HG03025 (cell line): ENCODE results near the gene MIEF1.

Experiments
- ATAC-seq: cut with Tn5 transposase; IDR thresholded peaks from one replicate; pipeline ENCODE4 v1.9.1; 2021; ENCODE audit warnings: mild to moderate bottlenecking, moderate library complexity; ENCODE audit not compliant: unreplicated experiment, low FRiP score

MIEF1 gene

DNA sequence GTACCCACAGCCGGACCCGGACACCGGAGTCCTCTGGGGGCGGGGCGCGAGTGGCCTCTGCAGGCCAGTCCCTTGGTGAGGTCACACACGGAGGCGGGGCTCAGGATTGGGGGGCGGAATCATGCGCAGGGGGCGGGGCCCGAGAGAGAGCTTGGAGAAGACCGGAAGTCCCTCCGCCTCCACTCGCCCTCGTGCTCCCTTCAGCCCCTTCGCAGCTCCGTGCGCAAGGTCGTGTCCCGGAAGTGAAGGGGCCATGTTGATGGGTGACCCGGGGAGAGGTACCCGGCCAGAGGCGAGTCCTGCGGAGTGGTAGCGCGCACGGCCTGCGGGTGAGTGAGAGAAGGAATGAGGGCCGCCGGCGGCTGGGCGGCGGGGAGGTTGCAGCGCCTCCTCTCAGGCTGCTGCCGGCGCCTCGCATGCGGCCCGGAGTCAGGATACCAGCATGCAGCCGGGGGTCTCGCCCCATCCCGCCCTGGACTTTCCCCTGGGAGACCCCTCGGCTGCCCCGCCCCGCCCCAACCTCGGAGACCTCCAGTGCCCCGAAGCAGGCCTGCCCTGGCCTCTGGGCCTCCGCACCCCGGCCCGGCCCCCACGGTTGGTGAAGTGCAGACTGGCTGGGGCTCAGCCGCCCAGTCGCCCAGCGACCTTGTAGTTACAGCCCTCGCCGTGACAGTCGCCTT, at the start of gene MIEF1:
Gene MIEF1, plus strand, starts transcription at position 182 of the 680 bp plus-strand sequence. CDS start 9,005 bp downstream, outside the sequence.
- ATAC-seq = peak; percentile 75

DNA sequence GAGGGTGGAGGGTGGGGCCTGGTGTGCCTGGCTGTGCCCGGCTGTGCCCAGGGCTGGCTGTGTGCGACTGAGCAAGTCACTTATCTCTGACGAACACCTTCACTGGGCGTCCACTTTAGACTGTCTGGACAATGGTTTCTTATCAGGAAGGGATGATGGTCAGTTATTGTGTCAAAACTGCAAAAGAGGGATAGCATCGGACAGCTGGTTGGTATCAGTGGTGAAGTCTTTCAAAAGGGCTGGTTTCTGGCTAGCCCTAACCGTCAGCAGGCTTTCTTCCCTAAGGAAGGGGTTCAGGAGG, 49.4 kb upstream of the MIEF1 start:
- no peak for ATAC-seq

DNA sequence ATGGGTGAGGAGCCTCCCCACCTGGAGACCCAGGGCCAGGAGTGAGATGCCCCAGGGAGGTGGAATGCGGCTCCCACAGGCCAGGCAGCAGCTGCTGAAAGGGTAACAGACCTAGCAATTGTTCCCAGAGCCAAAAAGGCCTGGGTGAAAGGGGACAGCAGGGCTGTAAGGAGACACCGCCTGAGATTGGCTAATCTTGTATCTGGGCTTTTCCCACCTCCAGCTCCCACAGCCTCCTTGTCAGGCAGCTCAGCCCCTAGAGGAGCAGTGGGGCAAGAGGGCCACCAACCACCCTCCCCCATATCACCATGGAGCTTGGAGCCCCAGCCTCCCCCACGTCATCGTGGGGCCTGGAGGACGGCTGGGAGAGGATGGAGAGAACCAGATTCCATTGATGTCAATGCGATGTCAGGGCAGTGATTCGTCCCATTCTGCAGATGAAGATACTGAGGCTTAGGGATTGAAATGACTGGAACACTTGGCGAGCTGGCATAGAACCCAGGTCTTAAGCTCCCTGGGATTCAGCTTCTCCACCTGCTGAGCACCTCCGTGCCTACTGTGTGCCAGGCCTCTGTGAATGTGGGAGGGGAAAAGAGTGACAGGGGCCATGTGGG, 48.2 kb upstream of the MIEF1 start:
- ATAC-seq = no peak

DNA sequence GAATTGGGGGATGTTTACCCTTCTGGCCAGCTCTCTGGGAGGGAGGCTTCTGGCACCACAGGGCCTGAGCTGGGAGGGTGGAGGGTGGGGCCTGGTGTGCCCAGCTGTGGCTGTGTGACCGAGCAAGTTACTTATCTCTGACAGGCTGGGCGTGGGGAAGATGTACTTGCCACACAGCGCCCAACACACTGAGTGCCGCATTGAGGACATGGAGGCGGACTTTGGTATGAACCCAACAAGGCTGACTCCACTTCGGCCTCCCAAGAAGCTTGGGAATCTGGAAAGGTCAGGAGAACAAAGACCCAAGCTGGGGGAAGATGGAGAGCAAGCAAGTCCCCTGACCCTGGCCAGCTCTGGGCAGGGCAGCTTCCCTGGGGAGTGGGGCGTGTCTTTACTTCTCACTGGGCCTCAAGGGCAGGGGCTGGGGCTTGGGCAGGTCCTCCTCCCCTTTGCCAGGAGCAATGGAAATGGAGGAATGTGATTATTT, 47.7 kb upstream of the MIEF1 start:
- no peak for ATAC-seq

DNA sequence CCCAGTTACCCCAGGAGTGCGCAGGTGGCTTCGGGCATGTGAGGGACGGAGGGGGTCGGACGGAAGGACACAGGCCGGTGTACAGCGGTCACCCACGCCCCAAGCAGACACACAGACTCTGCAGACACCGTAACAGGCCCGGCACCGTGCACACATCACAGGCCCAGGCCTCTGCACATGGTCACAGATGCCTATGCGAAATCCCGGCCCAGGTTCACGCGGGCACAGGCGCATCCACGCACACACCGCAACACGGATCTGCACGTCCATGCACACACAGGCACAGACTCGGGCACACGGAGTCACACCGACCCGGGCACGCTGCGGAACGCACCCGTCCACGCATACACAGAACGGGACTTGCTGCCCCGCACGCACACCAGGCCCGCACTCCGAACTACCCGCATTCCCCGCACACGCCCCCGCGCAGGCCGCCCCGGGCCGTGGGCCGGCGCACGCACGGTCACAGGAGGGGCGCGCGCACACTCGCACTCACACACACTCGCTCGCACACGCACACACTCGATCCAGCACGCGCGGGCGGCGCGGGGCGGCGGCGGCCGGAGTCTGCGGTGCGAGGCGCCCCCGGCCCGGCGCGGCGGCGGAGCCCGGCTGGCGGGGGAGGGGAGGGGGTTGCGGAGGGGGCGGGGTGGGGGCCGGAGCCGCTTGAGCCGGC, 45.4 kb upstream of the MIEF1 start, which contains the start of gene MGAT3:
Gene MGAT3, plus strand, starts transcription at position 491 of the 676 bp plus-strand sequence. CDS start 30,336 bp downstream, outside the sequence.
- no peak for ATAC-seq

DNA sequence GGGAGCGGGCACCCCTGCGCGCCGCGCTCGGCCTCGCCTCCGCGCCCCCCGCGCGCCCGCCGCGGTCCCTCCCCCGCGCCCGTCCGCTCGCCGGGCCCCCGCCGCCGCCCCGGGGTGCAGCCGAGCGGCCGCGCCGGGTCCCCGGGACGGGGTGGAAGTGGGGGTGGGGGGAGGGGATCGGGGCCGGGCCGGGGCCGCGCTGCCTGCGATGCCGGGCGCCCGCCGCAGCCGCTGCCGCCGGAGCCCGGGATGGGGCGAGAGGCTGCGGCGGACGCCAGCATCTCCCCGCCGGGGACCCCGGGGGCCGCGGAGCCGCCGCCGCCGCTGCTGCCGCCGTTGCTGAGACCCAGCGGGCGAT, 44.9 kb upstream of the MIEF1 start:
- no peak for ATAC-seq

DNA sequence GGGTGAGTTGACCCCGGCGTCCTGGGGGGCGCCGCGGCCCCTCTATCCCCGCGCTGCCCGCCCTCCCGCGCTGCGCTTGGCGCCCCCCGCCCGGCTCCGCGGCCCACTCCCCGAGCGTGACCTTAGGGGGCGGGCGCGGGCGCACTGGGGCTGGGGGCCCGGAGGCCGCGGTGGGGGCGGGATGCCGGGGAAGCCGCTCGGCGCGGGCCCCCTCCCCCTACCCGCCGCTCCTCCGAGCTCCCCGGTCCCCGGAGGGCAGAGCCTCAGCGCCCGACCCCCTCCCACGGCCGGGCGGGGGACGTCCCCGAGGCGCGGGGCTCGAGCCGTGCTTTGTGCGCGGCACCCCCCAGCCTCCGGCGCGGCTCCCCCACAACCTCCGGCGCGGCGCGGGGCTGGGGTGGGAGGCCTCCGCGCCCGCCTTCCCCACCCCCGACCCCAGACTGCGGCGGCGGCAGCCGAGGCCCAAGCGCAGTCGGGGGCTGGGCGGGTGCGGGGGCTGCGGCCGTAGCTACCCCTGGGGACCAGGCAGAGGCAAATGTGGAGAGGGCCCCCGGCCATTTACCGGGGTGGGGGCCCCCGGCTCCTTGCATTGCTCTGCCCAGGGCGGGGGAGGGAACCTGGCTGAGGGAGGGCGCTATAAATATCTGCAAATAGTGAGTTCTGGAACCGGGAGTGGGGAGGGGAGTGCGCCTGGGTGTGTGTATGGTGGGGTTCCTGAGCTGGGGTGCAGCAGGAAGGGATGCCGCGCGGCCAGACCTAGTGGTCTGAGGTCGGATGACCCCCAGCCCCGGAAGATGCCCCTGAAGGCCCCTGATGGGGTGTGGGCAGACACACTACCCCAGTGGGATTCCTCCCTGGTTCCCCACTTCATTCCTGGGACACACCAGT, 44.3 kb upstream of the MIEF1 start:
- no peak for ATAC-seq

DNA sequence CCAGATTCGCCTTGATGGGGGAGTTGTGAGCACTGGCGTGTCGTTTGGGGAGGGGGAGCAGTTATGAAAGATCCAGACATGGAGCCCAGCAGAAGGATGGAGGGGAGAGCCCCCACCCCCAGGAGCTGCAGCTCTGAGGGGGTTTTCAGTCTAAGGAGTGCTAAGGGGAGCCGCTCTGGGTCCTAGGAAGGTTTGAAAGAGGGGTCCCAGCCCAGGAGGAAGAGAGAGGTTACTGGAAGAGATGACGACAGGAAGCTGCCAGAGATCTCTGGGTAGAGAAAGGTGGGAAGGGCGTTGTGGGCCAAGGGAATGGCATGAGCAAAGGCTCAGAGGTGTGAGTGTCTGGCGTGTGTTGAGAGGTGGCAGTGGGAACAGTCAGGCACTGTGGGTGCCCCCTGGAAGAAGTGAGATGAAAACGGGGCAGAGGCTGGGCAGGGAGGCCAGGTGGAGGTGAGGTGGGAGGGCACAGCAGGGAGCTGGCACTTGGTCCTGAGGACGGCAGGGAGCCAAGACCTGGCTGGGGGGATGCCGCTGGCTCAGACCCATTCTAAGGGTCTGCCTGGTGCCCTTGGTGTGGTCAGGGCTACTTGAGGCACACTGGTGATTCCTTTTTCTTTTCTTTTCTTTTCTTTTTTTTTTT, 43.5 kb upstream of the MIEF1 start:
- no peak for ATAC-seq

DNA sequence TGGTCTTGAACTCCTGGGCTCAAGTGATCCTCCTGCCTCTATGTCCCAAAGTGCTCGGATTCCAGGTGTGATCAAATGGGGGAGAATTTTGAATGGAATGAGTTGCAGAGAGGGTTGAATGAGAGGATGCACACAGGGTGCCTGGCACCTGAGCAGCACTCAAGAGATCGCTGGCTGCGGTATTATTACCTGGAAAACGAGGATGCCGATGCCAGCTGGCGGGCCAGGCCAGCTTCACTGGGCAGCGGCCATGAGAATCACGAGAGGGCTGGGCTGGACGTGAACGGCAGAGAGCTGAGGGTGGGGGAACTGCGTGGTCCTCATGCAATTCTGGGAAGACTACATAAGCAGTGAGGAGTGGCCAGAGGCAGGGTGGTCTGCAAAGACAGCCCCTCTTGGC, 42.4 kb upstream of the MIEF1 start:
- ATAC-seq = no peak

DNA sequence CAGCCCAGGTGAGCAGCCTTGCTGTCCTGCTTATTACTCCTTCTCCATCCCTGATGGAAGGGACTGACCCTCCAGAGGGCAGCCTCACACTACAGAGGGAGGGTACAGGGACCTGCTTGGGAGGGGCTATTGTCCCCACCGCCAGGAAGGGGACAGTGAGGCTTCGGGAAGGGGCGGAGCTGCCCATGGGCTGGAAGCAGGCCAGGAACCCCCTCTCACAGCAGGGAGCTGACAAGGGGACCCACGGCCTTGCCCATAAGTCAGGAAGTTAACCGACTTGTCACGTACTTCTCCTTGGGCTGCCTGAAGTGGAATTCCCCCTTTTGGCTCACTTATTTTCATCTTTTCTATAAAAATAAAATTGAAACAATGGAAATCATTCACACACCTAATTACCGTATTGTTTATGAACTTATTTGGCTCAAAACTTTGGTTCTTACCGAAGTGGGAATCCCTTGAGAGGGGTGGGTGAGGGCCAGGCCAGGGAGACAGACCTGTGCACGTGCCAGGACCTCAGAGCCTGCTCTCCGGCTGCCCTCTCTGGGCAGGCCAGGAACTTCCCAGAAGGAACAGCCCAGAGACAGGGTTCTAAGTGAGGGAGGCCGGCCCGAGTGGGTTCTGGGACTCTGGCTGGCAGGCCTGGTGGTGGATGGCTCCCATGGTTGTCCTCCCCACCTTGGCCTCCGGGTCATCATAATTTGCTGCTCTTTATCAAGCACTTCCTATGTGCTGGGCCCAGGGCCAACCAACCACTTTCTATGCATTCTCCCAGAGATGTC, 39.5 kb upstream of the MIEF1 start:
- ATAC-seq = no peak

DNA sequence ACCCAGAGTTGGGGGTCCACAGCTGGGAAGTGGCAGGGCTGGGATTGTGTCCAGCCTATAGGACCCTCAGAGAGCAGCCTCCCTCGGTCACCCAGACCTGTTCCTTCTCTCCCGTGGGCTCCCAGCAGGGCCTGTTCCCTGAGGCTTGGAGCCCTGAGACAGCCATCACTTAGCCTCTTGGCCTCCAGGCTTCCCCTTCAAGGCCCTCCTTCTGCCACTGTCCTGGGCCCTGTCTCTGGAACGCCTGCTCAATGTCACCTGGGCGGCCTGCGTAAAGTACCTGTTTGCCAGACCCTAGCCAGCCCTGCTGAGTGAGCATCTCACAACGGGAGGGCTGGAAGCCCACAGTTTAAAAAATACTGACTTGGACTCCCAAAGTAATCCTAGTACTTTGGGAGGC, 38.8 kb upstream of the MIEF1 start:
- no peak for ATAC-seq

DNA sequence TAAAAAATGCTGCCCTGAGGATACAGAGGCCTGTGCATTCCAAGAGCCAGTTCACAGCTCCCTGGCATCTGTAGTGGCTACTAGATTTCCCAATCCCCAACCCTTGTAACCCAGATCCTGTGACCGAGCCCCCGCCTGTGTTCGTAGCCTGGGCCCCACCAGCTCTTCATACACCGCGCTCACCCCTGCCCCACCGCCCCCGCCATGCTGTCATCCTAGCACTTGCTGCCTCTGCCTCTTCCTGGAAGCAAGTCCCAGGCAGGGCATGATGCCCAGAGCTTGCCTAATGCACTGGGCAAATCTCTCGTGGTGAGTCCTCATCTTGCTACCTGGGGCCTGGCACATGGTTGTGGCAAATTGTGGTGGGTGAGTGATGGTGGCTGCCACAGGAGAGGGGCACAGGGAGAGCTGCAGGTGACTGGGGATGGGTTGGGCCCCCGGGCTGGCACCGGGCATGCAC, 38.1 kb upstream of the MIEF1 start:
- ATAC-seq = no peak

DNA sequence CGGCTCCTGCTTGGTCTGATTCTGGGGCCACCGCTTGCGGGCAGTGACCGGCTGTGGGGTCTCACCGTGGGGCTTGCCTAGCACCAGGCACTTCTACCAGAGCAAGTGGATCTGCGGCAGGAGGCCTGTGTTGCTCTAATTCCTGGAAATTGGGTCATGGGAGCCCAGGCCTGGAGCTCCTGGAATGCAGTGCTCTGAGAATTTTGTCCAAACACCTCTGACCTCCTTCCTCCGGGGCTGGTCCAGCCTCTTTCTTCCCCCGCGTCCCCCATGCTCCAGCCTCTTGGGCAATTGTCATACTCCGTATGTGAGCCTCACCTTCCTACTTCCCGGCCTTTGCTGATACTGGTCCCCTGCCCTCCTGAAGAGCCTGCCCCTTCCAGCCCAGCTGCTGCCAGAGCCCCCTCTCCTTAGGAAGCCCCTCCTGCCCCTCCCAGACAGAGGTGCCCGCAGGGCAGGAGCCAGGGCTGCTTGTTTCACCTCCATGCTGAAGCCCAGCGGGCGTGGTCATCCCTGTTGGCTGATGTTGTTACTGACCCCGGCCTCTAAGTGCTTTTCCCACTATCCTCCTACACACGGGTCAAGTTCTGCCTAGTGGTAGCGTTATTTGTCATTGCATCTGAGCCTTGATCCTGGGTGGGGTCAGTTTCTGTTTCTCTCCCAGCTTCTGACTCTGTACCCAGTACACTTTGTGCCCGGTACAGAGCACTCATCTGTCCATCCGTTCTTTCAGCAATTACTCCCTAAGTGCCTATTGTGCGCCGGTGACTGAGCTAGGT, 35.7 kb upstream of the MIEF1 start:
- ATAC-seq = no peak

DNA sequence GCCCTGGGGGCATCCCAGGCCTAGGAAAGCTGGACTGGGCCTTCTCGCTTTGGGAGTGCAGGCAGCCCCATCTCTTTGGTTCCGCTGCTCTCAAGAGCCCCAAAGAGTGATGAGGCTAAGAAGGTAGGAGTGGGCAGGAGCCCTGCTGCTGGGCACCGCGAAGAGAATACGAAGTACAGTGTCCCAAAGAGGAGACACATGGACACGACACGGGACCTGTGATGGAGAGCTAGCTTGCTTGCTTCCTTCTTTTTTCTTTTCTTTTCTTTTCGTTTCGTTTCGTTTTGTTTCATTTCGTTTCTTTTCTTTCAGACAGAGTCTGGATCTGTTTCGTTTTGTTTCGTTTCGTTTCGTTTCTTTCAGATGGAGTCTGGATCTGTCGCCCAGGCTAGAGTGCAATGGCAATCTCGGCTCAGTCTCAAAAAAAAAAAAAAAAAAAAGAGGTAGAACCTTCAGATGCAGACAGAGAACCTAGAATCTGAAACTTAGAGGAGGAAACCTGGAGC, 34.6 kb upstream of the MIEF1 start:
- ATAC-seq = no peak

DNA sequence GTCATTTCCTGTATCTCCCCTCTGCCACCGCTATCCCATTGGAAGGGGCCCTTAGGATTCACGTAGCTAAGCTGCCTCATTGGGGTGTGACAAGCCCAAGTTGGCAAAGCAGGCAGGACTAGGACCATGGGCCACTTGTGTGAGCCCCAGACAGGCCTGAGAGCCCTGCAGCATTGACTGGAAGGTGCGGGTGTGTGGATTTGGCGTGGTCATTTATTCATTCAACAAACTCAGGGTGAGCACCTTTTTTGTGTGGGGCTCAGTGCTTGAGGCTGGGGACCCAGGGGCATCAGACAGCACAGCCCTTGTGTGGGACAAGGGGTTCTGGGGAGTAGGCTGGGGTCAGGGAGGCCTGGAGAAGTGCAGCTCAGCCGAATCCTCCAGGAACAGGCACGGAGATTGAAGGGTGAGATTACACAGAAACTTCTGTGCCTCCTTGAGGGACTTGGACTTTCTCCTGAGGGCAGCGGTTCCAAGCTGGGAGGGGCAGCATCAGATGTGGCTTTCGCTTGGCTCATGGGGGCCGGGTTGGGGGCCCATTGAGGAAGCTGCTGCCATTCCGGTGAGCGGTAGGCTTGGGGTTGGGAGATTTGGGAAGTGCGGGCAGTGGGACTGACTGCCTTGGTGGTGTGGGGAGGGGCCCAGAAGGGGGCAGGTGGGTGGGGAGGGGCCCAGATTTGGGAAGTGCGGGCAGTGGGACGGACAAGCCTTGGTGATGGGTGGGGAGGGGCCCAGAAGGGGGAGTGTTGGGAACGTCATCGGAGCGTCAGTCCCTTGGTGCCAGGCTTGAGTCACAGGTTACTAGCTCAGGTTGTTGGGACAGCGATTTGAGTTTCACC, 33.4 kb upstream of the MIEF1 start:
- no peak for ATAC-seq

DNA sequence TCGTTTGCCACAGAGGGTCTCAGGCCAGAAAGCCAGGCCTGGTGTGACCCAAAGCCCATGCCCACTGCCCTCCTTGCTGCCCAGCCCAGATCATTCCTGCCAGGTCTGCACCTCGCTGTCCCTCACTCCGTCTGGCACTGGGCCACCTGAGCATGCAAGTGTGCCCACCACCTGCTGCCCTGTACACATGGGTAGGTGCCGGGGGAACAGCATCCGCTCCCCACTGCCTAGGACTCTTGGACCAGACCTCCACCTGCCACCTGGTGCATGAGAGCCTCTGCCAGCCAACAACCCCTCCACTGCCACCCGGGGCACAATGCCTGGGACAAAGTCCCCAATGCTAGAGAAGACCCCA, 32.8 kb upstream of the MIEF1 start:
- ATAC-seq = no peak

DNA sequence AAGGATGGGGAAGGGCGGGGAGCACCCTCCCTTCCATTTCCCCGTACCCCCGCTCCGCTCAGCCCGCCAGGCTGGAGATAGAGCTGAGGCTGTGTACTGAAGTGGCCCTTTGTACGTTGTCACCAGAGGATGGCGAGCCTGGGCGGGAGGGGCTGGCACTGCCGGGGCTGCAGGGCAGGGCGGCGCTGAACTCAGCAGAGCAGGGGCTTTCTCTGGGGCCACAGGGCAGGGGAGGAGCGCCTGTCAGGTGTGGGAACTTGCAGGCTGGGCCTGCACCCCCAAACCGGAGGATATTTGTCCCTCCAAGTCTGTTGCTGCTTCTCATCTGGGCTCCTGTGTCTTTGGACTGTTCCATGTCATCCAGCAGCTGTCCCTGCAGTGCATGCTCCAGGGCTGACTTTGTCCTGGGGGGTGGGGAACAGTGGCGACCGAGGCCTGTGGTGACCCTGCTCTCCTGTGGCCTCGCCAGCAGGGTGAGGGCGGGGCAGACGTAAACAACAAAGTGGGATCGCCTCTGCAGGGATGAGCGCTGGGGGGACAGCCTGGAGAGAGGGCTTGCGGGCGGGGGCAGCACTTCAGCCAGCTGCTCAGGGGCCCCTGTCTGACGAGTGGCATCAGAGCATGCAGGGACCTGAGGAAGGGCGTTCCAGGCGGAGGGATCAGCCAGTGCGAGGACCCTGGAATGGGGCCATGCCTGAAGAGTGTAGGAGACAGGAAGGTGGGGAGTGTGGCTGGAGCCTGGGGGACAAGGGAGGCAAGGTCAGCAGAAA, 32.2 kb upstream of the MIEF1 start:
- no peak for ATAC-seq
